ENCODE data around the gene GPR61. TPM values are rescaled to one million over a fixed set of nuclear protein-coding genes. Genes with fewer than 3 reads are reported as not detected.

GPR61 gene
- total RNA-seq, 3 donors from 2014 or later: 0.25 TPM; not detected in 2

DNA sequence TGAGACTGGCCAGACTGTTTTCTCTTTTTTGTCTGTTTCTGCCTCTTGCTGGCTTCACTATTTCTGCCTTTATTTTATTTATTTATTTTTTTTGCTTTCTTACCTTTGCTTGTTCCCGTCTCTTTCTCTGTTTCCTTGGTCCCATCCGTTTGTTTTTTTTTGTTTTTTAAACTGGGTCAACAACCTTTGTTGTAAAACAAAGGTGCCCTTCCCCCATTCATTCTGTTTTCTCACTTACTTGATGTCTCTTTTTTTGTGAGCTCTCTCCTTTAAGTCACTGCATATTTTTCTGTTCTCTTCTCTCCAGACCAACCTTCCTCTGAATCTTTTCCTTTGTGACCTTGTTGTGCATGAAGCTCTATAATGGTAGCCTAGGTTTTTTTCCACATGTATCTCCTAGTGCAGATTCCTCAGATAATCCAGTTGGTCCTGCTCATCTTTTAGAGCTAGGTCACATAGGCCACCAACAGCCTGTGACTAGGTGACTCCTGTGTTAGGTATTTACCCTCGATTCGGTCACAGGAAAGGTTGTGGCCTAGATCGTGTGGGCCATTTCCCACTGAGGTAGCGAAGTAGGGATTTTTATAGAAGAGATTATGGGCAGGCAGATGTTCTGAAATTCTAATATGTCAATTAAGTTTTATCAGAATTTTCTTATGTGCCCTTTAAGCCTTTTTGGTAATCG lies 24.7 kb downstream of the GPR61 start:
- Histone ChIP-seq H3K9me3 (no peaks in the 10 kb centered on the region), H3K4me1 (ENCODE audit: low read depth) (peaks cover 69% of the 10 kb centered on the region), H3K4me3 (no peak overlapping the region), H3K36me3 (ENCODE audit: low read depth) (no peaks in the 10 kb centered on the region)
- no peak for ATAC-seq
- TF ChIP-seq, protein P1, sequence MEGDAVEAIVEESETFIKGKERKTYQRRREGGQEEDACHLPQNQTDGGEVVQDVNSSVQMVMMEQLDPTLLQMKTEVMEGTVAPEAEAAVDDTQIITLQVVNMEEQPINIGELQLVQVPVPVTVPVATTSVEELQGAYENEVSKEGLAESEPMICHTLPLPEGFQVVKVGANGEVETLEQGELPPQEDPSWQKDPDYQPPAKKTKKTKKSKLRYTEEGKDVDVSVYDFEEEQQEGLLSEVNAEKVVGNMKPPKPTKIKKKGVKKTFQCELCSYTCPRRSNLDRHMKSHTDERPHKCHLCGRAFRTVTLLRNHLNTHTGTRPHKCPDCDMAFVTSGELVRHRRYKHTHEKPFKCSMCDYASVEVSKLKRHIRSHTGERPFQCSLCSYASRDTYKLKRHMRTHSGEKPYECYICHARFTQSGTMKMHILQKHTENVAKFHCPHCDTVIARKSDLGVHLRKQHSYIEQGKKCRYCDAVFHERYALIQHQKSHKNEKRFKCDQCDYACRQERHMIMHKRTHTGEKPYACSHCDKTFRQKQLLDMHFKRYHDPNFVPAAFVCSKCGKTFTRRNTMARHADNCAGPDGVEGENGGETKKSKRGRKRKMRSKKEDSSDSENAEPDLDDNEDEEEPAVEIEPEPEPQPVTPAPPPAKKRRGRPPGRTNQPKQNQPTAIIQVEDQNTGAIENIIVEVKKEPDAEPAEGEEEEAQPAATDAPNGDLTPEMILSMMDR (IDR thresholded peaks at IDR 0.05): no peak
- intact Hi-C loops (cut with DNase I, micrococcal nuclease): no loop called here
- no peak for DNase-seq

DNA sequence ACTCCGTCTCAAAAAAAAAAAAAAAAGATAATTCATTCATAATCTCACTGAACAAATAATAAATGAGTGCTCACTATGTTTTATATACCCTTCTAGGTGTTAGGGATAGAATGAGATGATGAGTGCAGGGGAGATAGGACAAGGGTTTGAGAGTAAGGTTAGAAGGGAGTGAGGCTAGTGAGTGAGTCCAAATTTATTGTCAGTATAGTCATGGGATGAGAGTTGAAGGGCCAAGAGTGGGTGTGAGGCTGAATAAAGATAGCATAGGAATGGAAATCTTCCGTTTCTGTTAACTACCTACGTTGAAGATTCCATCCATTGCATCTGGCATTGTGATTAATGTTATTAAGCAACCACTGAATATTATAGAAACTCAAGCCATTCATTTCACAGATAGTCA lies 25.6 kb downstream of the GPR61 start:
- Histone ChIP-seq H3K4me1 (ENCODE audit: low read depth) (peaks cover 62% of the 10 kb centered on the region), H3K36me3 (ENCODE audit: low read depth) (no peaks in the 10 kb centered on the region), H3K9me3 (no peaks in the 10 kb centered on the region), H3K4me3 (no peak overlapping the region)
- TF ChIP-seq, protein P1 (IDR thresholded peaks at IDR 0.05): no peak
- ATAC-seq (no peak), DNase-seq (no peak)
- intact Hi-C loops (cut with DNase I, micrococcal nuclease): no loop called here

DNA sequence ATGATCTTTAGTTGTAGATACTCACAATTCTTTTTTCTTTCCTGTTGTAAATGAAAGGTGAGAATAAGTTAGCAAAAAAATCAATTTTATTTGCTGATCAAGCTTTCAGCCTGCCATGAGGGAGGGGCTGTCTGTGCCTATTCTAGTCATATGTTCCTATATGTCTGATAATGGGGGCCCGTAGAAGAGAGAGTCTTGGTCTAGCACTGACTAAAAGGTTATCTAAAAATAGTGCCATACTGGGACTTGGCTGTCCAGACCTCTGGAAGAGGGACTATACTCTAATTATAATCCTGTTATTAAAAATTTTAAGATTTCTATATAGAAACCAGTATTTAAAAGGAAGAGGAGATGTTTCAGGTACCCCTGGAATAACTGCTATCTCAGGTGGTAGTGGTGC lies 27.3 kb downstream of the GPR61 start:
- Histone ChIP-seq H3K9me3 (no peaks in the 10 kb centered on the region), H3K4me1 (ENCODE audit: low read depth) (peaks cover 45% of the 10 kb centered on the region), H3K36me3 (ENCODE audit: low read depth) (no peaks in the 10 kb centered on the region), H3K4me3 (no peak overlapping the region)
- ATAC-seq (no peak), DNase-seq (no peak)
- intact Hi-C loops (cut with DNase I, micrococcal nuclease): no loop called here
- TF ChIP-seq, protein P1 (IDR thresholded peaks at IDR 0.05): no peak

DNA sequence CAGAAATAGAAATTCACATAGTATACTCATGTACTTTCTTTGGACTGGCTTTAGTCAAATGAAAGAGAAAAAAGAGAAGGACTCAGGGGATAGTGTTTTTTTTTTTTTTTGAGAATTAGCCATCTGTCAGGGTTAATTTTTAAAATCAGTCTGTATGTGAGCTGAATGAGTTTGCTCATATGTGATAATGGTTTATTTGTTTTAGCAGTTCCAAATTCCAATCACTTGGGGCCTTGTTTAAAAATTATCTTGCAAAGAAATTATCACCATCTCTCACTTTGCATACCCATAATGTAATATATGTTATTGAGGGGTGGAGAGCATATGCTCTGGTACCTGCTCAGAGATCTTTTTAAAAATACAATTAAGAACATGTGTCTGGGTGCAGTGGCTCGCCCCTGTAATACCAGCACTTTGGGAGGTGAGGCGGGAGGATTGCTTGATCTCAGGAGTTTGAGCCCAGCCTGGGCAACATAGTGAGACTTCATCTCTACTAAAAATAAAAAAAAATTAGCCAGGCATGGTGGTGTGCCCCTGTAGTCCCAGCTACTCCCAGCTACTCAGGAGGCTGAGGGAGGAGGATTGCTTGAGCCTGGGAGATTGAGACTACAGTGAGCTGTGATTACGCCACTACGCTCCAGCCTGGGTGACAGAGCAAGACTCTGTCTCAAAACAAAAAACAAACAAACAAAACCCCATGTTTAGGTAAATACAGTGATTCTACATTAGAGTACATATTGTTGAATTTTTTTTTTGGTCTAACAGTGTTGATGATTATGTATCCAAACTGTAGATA lies 28.4 kb downstream of the GPR61 start:
- TF ChIP-seq, protein P1 (IDR thresholded peaks at IDR 0.05): no peak
- no peaks in the 10 kb centered on the region for H3K9me3 ChIP-seq
- no peak overlapping the region for H3K4me3 ChIP-seq
- DNase-seq (no peak), ATAC-seq (peak; percentile 54)
- intact Hi-C loops (cut with DNase I, micrococcal nuclease): no loop called here
- H3K36me3 ChIP-seq (ENCODE audit: low read depth): no peaks in the 10 kb centered on the region
- H3K4me1 ChIP-seq (ENCODE audit: low read depth): peaks cover 34% of the 10 kb centered on the region

DNA sequence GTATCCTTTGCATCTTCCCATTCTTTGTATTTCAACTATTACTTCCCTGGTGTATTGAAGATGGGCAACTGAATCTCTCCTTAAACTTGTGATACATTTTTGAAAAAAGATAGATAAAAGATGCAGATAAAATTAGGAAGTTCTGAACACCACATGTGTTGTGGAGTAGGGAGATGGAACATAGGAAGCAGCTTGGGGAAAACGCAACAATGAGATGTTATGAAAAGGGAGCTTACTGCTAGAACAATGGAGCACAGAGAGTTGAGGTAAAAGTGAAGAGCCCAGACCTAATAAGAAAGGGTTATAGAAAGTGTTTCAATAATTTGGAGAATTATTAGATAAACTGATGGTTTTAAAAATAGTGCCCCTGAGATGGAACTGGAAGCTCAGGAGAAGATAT lies 29.7 kb downstream of the GPR61 start:
- Histone ChIP-seq H3K4me1 (ENCODE audit: low read depth) (peaks cover 25% of the 10 kb centered on the region), H3K9me3 (no peaks in the 10 kb centered on the region), H3K4me3 (no peak overlapping the region), H3K36me3 (ENCODE audit: low read depth) (no peaks in the 10 kb centered on the region)
- DNase-seq: no peak
- no peak for ATAC-seq
- intact Hi-C loops (cut with DNase I, micrococcal nuclease): no loop called here
- TF ChIP-seq, protein P1 (IDR thresholded peaks at IDR 0.05): no peak

All from mucosa of descending colon (tissue), 3 donors.